GM12872 (cell line): ENCODE data around the gene PAGR1.

Experiments used
- TF ChIP-seq, protein P1 (sequence below): IDR thresholded peaks from 3 replicates; pipeline ENCODE4 v1.5.1; 2011; ENCODE audit warnings: low read depth, mild to moderate bottlenecking, low read length, moderate library complexity; ENCODE audit not compliant: insufficient read depth

Gene PAGR1

GRCh38 chr16:29815793-29816693 is at the start of gene PAGR1:
Gene PAGR1 (plus strand): TSS chr16:29816152. CDS start chr16:29816526, 374 bp downstream.
- TF ChIP-seq, protein P1, sequence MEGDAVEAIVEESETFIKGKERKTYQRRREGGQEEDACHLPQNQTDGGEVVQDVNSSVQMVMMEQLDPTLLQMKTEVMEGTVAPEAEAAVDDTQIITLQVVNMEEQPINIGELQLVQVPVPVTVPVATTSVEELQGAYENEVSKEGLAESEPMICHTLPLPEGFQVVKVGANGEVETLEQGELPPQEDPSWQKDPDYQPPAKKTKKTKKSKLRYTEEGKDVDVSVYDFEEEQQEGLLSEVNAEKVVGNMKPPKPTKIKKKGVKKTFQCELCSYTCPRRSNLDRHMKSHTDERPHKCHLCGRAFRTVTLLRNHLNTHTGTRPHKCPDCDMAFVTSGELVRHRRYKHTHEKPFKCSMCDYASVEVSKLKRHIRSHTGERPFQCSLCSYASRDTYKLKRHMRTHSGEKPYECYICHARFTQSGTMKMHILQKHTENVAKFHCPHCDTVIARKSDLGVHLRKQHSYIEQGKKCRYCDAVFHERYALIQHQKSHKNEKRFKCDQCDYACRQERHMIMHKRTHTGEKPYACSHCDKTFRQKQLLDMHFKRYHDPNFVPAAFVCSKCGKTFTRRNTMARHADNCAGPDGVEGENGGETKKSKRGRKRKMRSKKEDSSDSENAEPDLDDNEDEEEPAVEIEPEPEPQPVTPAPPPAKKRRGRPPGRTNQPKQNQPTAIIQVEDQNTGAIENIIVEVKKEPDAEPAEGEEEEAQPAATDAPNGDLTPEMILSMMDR, result peak; percentile 92

DNA sequence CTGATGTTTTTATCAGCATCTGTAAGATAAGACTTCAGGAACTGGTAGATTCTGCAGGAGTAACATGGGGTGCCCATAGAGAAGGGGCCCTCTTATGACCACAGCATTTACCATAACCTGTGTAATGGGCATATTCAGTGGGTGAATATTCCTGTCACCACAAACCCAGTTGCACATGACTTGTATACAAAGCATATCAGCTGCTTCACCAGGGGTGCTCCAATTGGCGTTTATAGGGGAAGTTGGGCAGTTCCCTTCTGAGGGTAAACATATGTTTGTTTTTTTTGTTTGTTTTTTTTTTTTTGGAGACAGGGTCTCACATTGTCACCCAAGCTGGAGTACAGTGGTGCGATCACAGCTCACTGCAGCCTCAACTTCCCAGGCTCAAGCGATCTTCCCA is 49.4 kb upstream of the PAGR1 start:
- TF ChIP-seq, protein P1, result no peak

DNA sequence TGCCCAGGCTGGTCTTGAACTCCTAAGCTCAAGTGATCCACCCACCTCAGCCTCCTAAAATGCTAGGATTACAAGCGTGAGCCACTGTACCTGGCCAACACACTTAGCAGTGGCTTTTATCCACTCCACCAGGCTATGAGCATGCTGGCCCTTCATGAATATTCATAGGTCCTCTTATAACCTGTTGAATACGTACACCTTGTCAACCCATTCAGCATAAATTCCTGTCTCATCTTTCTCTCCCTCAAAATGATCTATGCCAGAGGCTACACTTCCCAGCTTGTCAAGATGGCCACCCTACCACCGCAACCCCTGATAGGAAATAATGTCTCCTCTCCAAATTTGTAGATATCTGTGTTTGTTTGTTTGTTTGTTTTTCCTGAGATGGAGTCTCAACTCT is 48.9 kb upstream of the PAGR1 start:
- TF ChIP-seq, protein P1, result no peak

GRCh38 chr16:29769507-29769906 is 46.4 kb upstream of the PAGR1 start:
- TF ChIP-seq, protein P1, result no peak

DNA sequence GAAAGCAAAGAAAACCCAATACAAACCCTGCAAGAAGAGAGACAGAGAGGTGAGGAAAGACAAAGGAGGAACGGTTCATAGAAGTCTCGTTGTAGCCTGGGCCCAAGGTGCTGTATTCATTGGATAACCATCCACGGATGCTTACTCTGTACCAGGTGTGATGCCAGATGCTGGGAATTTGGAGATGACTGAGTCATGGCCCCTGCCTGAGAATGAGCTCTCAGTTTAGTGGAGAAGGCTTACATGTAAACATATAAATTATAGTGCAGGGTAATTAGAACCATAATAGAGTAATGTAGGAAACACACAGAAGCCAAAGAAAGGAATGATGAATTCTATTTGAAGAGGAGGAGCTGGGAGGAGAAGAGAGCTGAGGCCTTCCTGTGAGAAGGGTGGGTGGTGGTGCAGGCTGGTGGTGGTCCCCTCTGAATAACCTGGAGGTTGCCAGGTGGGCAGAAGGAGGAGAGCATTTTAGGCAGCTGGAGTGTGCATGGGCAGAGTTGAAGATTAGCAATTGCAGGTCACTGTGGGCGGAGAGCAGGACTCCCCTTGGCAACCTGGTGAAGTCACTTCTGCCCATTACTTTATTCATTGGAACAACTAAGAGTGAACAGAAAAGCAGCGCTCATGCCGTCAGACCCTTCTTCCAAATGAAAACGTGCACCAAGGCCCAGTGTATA is 45.6 kb upstream of the PAGR1 start:
- TF ChIP-seq, protein P1, result no peak

DNA sequence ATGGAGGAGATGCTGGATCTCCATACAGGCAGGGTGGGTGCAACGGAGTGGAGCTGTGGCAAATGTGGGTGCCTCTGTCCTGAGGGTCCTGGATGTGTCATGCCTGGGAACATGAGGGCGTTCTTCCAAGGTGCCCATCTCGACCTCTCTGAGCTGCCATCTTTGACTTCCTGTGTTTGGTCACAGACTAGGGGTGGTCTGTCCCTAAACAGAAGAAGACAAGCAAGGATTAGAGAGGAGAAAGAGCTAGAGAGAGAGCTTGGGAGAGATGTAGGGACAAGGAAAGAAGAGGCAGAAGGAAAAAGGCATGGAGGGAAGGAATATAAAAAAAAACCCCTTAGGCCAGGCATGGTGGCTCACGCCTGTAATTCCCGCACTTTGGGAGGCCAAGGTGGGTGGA is 41.2 kb upstream of the PAGR1 start:
- TF ChIP-seq, protein P1, result no peak

- TF ChIP-seq, protein P1, result no peak
These were observed 40.1 kb upstream of the PAGR1 start for GRCh38 chr16:29775742-29776408.
